Stimulated activated effector memory CD8-positive, alpha-beta T cell treated with anti-CD3 and anti-CD28 coated beads, Interleukin-12 subunit alpha, Interleukin-12 subunit beta, amount 100 ng/mL, for 72 hours (primary cell): ENCODE measurements around the gene HDAC4.

Source experiments
- ATAC-seq: fragments of 150-1000 bp; cut with Tn5 transposase; 2 replicates; pipeline ENCODE4 v1.10.0; 2021
- DNase-seq, 2 donors: peaks; one replicate each; pipeline ENCODE4 v3.0.0; 2021 to 2022; ENCODE audit warnings: low spot score in 2 of 2
- H3K27ac Mint-ChIP-seq: one replicate; pipeline ENCODE4 v1.8.0; 2022; ENCODE audit warnings: mild to moderate bottlenecking, mixed read lengths
- H3K36me3 Mint-ChIP-seq: one replicate; pipeline ENCODE4 v1.8.0; 2022; ENCODE audit warnings: mild to moderate bottlenecking, mixed read lengths
- H3K4me1 Mint-ChIP-seq: one replicate; pipeline ENCODE4 v1.8.0; 2022; ENCODE audit warnings: mixed read lengths
- H3K4me3 Mint-ChIP-seq: one replicate; pipeline ENCODE4 v1.8.0; 2022; ENCODE audit warnings: mild to moderate bottlenecking, mixed read lengths
- H3K9me3 Mint-ChIP-seq: one replicate; pipeline ENCODE4 v1.8.0; 2022; ENCODE audit warnings: mixed read lengths

The HDAC4 gene

GRCh38 chr2:239190921-239191885, 209.6 kb downstream of the HDAC4 start:
- no peak for DNase-seq
- Mint-ChIP-seq H3K4me3 (no peak overlapping the region), H3K4me1 (peaks cover 3% of the 10 kb centered on the region), H3K27ac (peak overlapping the region; percentile 20), H3K9me3 (no peaks in the 10 kb centered on the region), H3K36me3 (peaks cover 28% of the 10 kb centered on the region)
- no peak for ATAC-seq

- Mint-ChIP-seq H3K4me3 (no peak overlapping the region), H3K36me3 (peaks cover 35% of the 10 kb centered on the region), H3K9me3 (no peaks in the 10 kb centered on the region), H3K4me1 (no peaks in the 10 kb centered on the region), H3K27ac (no peak overlapping the region)
- DNase-seq, result no peak
- no peak for ATAC-seq
These were observed 210.5 kb downstream of the HDAC4 start for GRCh38 chr2:239190361-239190760.

GRCh38 chr2:239189711-239190131, 211.1 kb downstream of the HDAC4 start:
- Mint-ChIP-seq H3K4me3 (no peak overlapping the region), H3K9me3 (no peaks in the 10 kb centered on the region), H3K27ac (no peak overlapping the region), H3K36me3 (peaks cover 35% of the 10 kb centered on the region), H3K4me1 (no peaks in the 10 kb centered on the region)
- no peak for ATAC-seq
- DNase-seq, result no peak

- Mint-ChIP-seq H3K4me1 (peaks cover 6% of the 10 kb centered on the region), H3K4me3 (no peak overlapping the region), H3K36me3 (peaks cover 41% of the 10 kb centered on the region), H3K9me3 (no peaks in the 10 kb centered on the region), H3K27ac (no peak overlapping the region)
- ATAC-seq, result no peak
- no peak for DNase-seq
These were observed 212.3 kb downstream of the HDAC4 start for GRCh38 chr2:239188536-239188935.

- no peaks in the 10 kb centered on the region for H3K9me3 Mint-ChIP-seq
- H3K27ac Mint-ChIP-seq, result no peak overlapping the region
- no peak overlapping the region for H3K4me3 Mint-ChIP-seq
- peaks cover 45% of the 10 kb centered on the region for H3K36me3 Mint-ChIP-seq
- DNase-seq (no peak), ATAC-seq (no peak)
- H3K4me1 Mint-ChIP-seq, result peaks cover 8% of the 10 kb centered on the region
These were observed 213.2 kb downstream of the HDAC4 start for GRCh38 chr2:239187464-239188253.

- Mint-ChIP-seq H3K4me1 (peaks cover 8% of the 10 kb centered on the region), H3K4me3 (no peak overlapping the region), H3K27ac (peak overlapping the region; percentile 29), H3K9me3 (no peaks in the 10 kb centered on the region), H3K36me3 (peaks cover 46% of the 10 kb centered on the region)
- DNase-seq, result no peak
- ATAC-seq, result no peak
These were observed 214.1 kb downstream of the HDAC4 start for GRCh38 chr2:239186516-239187357.

- H3K36me3 Mint-ChIP-seq, result peaks cover 42% of the 10 kb centered on the region
- no peak for ATAC-seq
These were observed 215.6 kb downstream of the HDAC4 start for GRCh38 chr2:239184968-239185903.

GRCh38 chr2:239184179-239184578, 216.6 kb downstream of the HDAC4 start:
- DNase-seq, result no peak
- no peaks in the 10 kb centered on the region for H3K9me3 Mint-ChIP-seq
- peaks cover 34% of the 10 kb centered on the region for H3K36me3 Mint-ChIP-seq
- H3K27ac Mint-ChIP-seq, result no peak overlapping the region
- no peak overlapping the region for H3K4me3 Mint-ChIP-seq
- no peak for ATAC-seq
- H3K4me1 Mint-ChIP-seq, result peaks cover 8% of the 10 kb centered on the region

More at GRCh38 chr2:239184968-239185903, 215.6 kb downstream of the HDAC4 start:
- peaks cover 8% of the 10 kb centered on the region for H3K4me1 Mint-ChIP-seq
- peak overlapping the region; percentile 32 for H3K27ac Mint-ChIP-seq
- no peak for DNase-seq
- no peak overlapping the region for H3K4me3 Mint-ChIP-seq
- no peaks in the 10 kb centered on the region for H3K9me3 Mint-ChIP-seq

- peaks cover 24% of the 10 kb centered on the region for H3K36me3 Mint-ChIP-seq
- peaks cover 8% of the 10 kb centered on the region for H3K4me1 Mint-ChIP-seq
- H3K9me3 Mint-ChIP-seq, result no peaks in the 10 kb centered on the region
- no peak overlapping the region for H3K27ac Mint-ChIP-seq
- H3K4me3 Mint-ChIP-seq, result no peak overlapping the region
- DNase-seq, result no peak
- peak; percentile 54 for ATAC-seq
These were observed 217.6 kb downstream of the HDAC4 start for GRCh38 chr2:239182981-239183791.

GRCh38 chr2:239181903-239182581, 218.8 kb downstream of the HDAC4 start:
- Mint-ChIP-seq H3K36me3 (peaks cover 23% of the 10 kb centered on the region), H3K4me1 (peaks cover 10% of the 10 kb centered on the region), H3K9me3 (peaks cover under 1% of the 10 kb centered on the region), H3K27ac (peak overlapping the region; percentile 69), H3K4me3 (no peak overlapping the region)
- ATAC-seq (no peak), DNase-seq (no peak)

GRCh38 chr2:239181074-239181902, 219.5 kb downstream of the HDAC4 start:
- no peak for ATAC-seq
- no peak overlapping the region for H3K4me3 Mint-ChIP-seq
- H3K36me3 Mint-ChIP-seq, result peaks cover 24% of the 10 kb centered on the region
- no peak for DNase-seq
- H3K27ac Mint-ChIP-seq, result peak overlapping the region; percentile 69
- peaks cover 3% of the 10 kb centered on the region for H3K9me3 Mint-ChIP-seq
- H3K4me1 Mint-ChIP-seq, result peaks cover 13% of the 10 kb centered on the region

- Mint-ChIP-seq H3K9me3 (peaks cover 3% of the 10 kb centered on the region), H3K4me3 (no peak overlapping the region), H3K36me3 (peaks cover 24% of the 10 kb centered on the region), H3K27ac (peak overlapping the region; percentile 69), H3K4me1 (peaks cover 13% of the 10 kb centered on the region)
- ATAC-seq, result no peak
- DNase-seq, result no peak
These were observed 220.2 kb downstream of the HDAC4 start for GRCh38 chr2:239180526-239181073.
